ENCODE results near the gene GTF3C4. TPM values are rescaled to one million over a fixed set of nuclear protein-coding genes. Genes with fewer than 3 reads are reported as not detected.

Gene GTF3C4
- total and polyA plus RNA-seq, 2 experiments from 2014 or later = 4.9 to 13.0 TPM

GRCh38 chr9:132647806-132648205, 22.5 kb upstream of the GTF3C4 start:
- Histone ChIP-seq H4K20me1 (ENCODE audit: insufficient read depth) (no peaks in the 10 kb centered on the region), H3K9me2 (ENCODE audit: insufficient read depth) (no peaks in the 10 kb centered on the region), H3K27ac (peak overlapping the region; percentile 86), H2AFZ (no peak overlapping the region), H3K9me3 (ENCODE audit: low read depth) (no peaks in the 10 kb centered on the region), H3K4me1 (ENCODE audit: insufficient read depth) (peaks cover 20% of the 10 kb centered on the region), H3K4me2 (ENCODE audit: unreplicated experiment) (peak overlapping the region; percentile 46), H3F3A (ENCODE audit: insufficient read depth) (peaks cover 43% of the 10 kb centered on the region), H3K27me3 (replicated peaks; ENCODE audit: insufficient read depth) (no peaks in the 10 kb centered on the region), H3K4me3 (0 out of 2 replicates have a peak overlapping the region, but pooled peaks have one; percentile 7), H3K79me2 (ENCODE audit: insufficient read depth) (no peaks in the 10 kb centered on the region), H3K36me3 (ENCODE audit: low read depth) (peaks cover 49% of the 10 kb centered on the region), H3K9ac (peak overlapping the region; percentile 67)
- DNase-seq = no peak
- 93 to 100% methylated on average over 2 of the region's 2 CpGs for WGBS, 2 experiments (ENCODE audit: low coverage in 1 of 2, low lambda C conversion rate in 2 of 2, missing lambda C conversion rate in 2 of 2)
- TF ChIP-seq EZH2phosphoT487 (IDR thresholded peaks at IDR 0.05; ENCODE audit: insufficient read depth, low read depth) = no peak
- TF ChIP-seq EZH2 (IDR thresholded peaks at IDR 0.05; ENCODE audit: insufficient read depth, poor library complexity, severe bottlenecking) = no peak
- in situ Hi-C loops (cut with MboI) = no loop called here

GRCh38 chr9:132648283-132648682, 22.0 kb upstream of the GTF3C4 start:
- Histone ChIP-seq H2AFZ (no peak overlapping the region), H4K20me1 (ENCODE audit: insufficient read depth) (no peaks in the 10 kb centered on the region), H3K4me3 (no peak overlapping the region), H3K36me3 (ENCODE audit: low read depth) (peaks cover 49% of the 10 kb centered on the region), H3K27me3 (replicated peaks; ENCODE audit: insufficient read depth) (no peaks in the 10 kb centered on the region), H3F3A (ENCODE audit: insufficient read depth) (peaks cover 43% of the 10 kb centered on the region), H3K4me2 (ENCODE audit: unreplicated experiment) (peak overlapping the region; percentile 46), H3K4me1 (ENCODE audit: insufficient read depth) (peaks cover 20% of the 10 kb centered on the region), H3K9me2 (ENCODE audit: insufficient read depth) (no peaks in the 10 kb centered on the region), H3K9ac (peak overlapping the region; percentile 67), H3K79me2 (ENCODE audit: insufficient read depth) (no peaks in the 10 kb centered on the region), H3K27ac (peak overlapping the region; percentile 86), H3K9me3 (ENCODE audit: low read depth) (no peaks in the 10 kb centered on the region)
- DNase-seq = no peak
- TF ChIP-seq EZH2 (IDR thresholded peaks at IDR 0.05; ENCODE audit: insufficient read depth, poor library complexity, severe bottlenecking) = no peak
- TF ChIP-seq EZH2phosphoT487 (IDR thresholded peaks at IDR 0.05; ENCODE audit: insufficient read depth, low read depth) = no peak
- 98% methylated on average over 7 of the region's 7 CpGs for WGBS, 2 experiments (ENCODE audit: low coverage in 1 of 2, low lambda C conversion rate in 2 of 2, missing lambda C conversion rate in 2 of 2)
- in situ Hi-C loops (cut with MboI) = no loop called here

- no peaks in the 10 kb centered on the region for H3K79me2 ChIP-seq (ENCODE audit: insufficient read depth)
- WGBS, 2 experiments (ENCODE audit: low coverage in 1 of 2, low lambda C conversion rate in 2 of 2, missing lambda C conversion rate in 2 of 2) = 85 to 87% methylated on average over 3 of the region's 3 CpGs
- H3K9ac ChIP-seq = no peak overlapping the region
- no peak for DNase-seq
- H3K27ac ChIP-seq = no peak overlapping the region
- TF ChIP-seq EZH2 (IDR thresholded peaks at IDR 0.05; ENCODE audit: insufficient read depth, poor library complexity, severe bottlenecking) = no peak
- TF ChIP-seq EZH2phosphoT487 (IDR thresholded peaks at IDR 0.05; ENCODE audit: insufficient read depth, low read depth) = no peak
- H3K4me1 ChIP-seq (ENCODE audit: insufficient read depth) = peaks cover 20% of the 10 kb centered on the region
- H2AFZ ChIP-seq = no peak overlapping the region
- no peaks in the 10 kb centered on the region for H3K9me2 ChIP-seq (ENCODE audit: insufficient read depth)
- in situ Hi-C loops (cut with MboI) = no loop called here
- H3K4me2 ChIP-seq (ENCODE audit: unreplicated experiment) = no peak overlapping the region
- H3K9me3 ChIP-seq (ENCODE audit: low read depth) = no peaks in the 10 kb centered on the region
- peaks cover 43% of the 10 kb centered on the region for H3F3A ChIP-seq (ENCODE audit: insufficient read depth)
- no peaks in the 10 kb centered on the region for H3K27me3 ChIP-seq (replicated peaks; ENCODE audit: insufficient read depth)
- H3K36me3 ChIP-seq (ENCODE audit: low read depth) = peaks cover 49% of the 10 kb centered on the region
- H3K4me3 ChIP-seq = no peak overlapping the region
- no peaks in the 10 kb centered on the region for H4K20me1 ChIP-seq (ENCODE audit: insufficient read depth)
These were observed 21.6 kb upstream of the GTF3C4 start for GRCh38 chr9:132648685-132649084.

GRCh38 chr9:132651259-132651658, 19.0 kb upstream of the GTF3C4 start:
- Histone ChIP-seq H3K9me3 (ENCODE audit: low read depth) (no peaks in the 10 kb centered on the region), H3K4me1 (ENCODE audit: insufficient read depth) (peaks cover 20% of the 10 kb centered on the region), H3K4me2 (ENCODE audit: unreplicated experiment) (no peak overlapping the region), H3K79me2 (ENCODE audit: insufficient read depth) (0 out of 2 replicates have a peak, but pooled peaks cover 3% of the 10 kb centered on the region), H3K36me3 (ENCODE audit: low read depth) (peaks cover 30% of the 10 kb centered on the region), H3K27me3 (replicated peaks; ENCODE audit: insufficient read depth) (no peaks in the 10 kb centered on the region), H2AFZ (no peak overlapping the region), H3K9ac (no peak overlapping the region), H3F3A (ENCODE audit: insufficient read depth) (peaks cover 43% of the 10 kb centered on the region), H4K20me1 (ENCODE audit: insufficient read depth) (0 out of 2 replicates have a peak, but pooled peaks cover 3% of the 10 kb centered on the region), H3K9me2 (ENCODE audit: insufficient read depth) (no peaks in the 10 kb centered on the region), H3K4me3 (no peak overlapping the region), H3K27ac (0 out of 2 replicates have a peak overlapping the region, but pooled peaks have one; percentile 7)
- DNase-seq = peak; percentile 71
- 64 to 68% methylated on average over 6 of the region's 6 CpGs for WGBS, 2 experiments (ENCODE audit: low coverage in 1 of 2, low lambda C conversion rate in 2 of 2, missing lambda C conversion rate in 2 of 2)
- TF ChIP-seq EZH2phosphoT487 (IDR thresholded peaks at IDR 0.05; ENCODE audit: insufficient read depth, low read depth) (no peak), EZH2 (IDR thresholded peaks at IDR 0.05; ENCODE audit: insufficient read depth, poor library complexity, severe bottlenecking) (no peak)
- in situ Hi-C loops (cut with MboI) = no loop called here

Measured in GM23248 (cell line).